T47D (cell line): ENCODE results near the gene LRRC1.
A peak's percentile ranks its signal among the peaks of the same experiment; 100 is the strongest.
"Not testable (repeated sequence)": the region's sequence is repeated elsewhere in the genome, so short reads cannot be mapped to it uniquely, and the experiment has no call there.

Experiments
- DNase-seq, 2 experiments: peaks; one replicate each; pipeline versions ENCODE4 v3.0.0 to v3.0.0-alpha.2; 2011 to 2012; ENCODE audit warnings: low read depth in 1 of 2, low spot score in 1 of 2
- JUND ChIP-seq: IDR thresholded peaks from 2 replicates; pipeline ENCODE4 v1.6.1; 2012; ENCODE audit warnings: low read depth
- in situ Hi-C: cut with HindIII; loops from 2 replicates; pipeline ENCODE4 v1.10.0; 2016; ENCODE audit warnings: low sequenced_read_pairs, low pct_unique_long_range_greater_than_20kb

The LRRC1 gene

DNA sequence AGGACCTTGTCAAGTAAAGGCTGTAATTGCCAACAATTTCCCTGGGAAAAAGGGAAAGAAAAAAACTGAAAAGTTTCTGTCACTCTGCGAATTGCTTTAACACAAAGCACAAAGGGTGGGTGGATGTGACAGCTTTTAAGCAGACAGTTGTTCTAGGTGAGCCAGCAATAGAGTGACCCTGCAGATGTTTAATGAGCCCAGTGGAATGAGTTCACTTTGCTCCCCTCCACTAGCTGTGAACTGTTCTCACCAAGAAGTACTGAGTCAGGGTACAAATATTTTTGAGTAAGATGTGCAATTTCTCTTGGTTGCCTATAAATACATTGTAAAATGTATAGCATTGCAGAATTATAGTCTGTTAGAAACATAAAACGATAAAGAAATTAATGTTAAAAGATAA lies 26.2 kb upstream of the LRRC1 start:
- in situ Hi-C loops = no loop called here
- no peak for DNase-seq
- TF ChIP-seq JUND = no peak

GRCh38 chr6:53770780-53771249 lies 24.0 kb upstream of the LRRC1 start:
- TF ChIP-seq JUND = no peak
- DNase-seq = no peak
- in situ Hi-C loops = no loop called here

DNA sequence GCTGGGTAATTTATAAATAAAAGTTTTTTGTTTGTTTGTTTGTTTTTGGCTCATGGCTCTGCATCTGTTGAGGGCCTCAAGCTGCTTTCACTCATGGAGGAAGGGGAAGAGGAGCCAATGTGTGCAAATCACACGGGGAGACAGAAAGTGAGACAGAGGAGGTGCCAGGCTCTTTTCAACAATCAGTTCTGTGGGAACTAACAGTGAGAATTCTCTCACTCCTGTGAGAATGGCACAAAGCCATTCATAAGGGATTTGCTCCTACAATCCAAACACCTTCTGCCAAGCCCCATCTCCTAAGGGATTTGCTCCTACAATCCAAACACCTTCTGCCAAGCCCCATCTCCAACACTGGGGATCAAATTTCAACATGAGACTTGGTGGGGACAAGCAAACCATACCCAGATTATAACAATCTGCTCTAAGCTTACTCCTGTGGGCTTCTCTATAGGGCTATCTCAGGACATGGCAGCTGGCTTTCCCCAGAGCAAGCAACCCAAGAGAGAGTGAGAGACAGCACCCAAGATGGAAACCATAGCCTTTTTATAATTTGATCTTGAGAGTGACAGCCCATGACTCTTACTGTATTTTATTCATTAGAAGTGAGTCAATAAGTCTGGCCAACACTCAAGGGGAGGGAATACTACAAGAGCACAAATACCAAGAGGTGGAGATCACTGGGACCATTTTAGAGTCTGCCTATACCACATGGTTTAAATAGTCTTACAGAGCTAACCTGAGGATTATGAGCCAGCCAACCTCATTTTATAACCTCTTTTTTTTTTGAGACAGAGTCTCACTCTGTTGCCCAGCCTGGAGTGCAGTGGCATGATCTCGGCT lies 22.8 kb upstream of the LRRC1 start:
- in situ Hi-C loops = no loop called here
- no peak for DNase-seq
- no peak for TF ChIP-seq JUND

DNA sequence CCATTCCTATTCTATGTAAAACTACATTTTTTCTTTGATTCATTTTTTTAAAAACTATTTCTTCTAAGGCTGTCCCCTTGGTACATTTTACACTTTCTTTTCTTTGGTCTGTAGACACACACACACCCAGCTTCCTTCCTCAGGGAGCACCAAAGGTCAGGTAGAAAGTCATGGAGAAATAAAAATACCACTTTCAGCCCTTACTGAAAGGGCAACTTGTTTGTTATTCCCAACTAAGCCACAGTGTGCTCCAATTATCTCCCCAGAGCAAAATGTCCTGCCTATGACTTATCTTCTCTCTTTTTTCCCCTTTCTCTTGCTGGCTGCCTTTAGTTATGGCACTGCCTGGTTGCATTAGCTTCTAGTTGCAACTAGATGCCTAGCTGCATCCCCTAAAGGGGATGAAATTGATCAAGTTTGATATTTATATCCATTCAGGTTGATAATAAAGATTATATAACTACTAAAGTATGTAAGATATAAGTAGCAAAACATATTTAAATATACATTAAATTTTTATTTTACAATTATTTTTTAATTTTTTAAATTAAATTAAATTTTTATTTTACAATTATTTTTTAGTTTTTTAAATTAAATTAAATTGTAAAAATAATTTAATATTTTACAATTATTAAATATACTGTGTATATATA lies 21.6 kb upstream of the LRRC1 start:
- in situ Hi-C loops = no loop called here
- no peak for TF ChIP-seq JUND

GRCh38 chr6:53776152-53776551 lies 18.7 kb upstream of the LRRC1 start:
- DNase-seq, in situ Hi-C loops: not testable (repeated sequence)

More for the DNA sequence above, 21.6 kb upstream of the LRRC1 start:
- no peak for DNase-seq

DNA sequence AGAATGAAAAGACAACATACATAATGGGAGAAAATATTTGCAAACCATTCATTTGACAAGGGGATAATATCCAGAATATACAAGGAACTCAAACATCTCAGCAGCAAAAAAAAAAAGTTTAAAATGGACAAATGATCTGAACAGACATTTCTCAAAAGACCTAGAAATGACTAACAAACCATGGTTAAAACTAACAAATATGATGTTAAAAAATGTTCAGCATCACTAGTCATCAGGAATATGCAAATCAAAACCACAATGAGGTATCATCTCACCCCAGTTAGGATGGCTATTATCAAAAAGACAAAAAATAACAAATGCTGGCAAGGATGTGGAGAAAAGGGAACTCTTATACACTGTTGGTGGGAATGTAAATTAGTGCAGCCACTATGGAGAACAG lies 9.8 kb upstream of the LRRC1 start:
- DNase-seq, in situ Hi-C loops: not testable (repeated sequence)

DNA sequence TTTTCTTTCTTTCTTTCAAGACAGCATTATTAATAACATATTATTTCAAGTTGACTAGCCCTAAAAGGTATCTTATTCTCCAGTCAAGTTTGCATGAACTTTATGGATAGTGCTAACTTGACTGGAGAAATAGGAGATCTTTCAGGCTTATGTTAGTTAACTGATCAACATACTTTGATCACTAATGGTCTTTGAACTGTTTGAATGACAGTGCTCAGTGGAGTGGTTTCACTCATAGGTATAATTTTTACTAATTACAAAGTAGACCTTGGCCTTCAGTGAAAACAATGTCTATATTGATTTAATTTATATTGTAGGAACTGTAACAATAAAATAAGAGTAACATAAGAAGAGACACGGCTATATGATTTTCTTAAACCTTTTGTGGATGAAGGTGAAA lies 8.0 kb upstream of the LRRC1 start:
- in situ Hi-C loops = no loop called here
- no peak for DNase-seq
- no peak for TF ChIP-seq JUND

DNA sequence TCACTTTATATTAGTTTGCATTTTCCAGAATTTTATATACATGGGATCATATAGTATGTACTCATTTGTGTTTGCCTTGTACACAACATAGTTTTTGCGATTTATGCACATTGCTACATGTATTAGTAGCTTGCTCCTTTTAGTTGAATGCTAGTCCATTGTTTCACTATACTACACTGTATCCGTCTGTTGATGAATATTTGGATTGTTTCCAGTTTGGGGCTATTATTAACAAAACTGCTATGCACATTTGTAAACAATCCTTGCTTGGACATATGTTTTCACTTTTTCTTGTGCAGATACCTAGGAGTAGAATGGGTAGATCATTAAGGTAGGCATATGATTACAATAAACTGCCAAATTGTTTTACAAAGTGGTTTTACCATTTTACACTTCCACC lies 3.9 kb upstream of the LRRC1 start:
- TF ChIP-seq JUND = no peak
- in situ Hi-C loops = no loop called here

DNA sequence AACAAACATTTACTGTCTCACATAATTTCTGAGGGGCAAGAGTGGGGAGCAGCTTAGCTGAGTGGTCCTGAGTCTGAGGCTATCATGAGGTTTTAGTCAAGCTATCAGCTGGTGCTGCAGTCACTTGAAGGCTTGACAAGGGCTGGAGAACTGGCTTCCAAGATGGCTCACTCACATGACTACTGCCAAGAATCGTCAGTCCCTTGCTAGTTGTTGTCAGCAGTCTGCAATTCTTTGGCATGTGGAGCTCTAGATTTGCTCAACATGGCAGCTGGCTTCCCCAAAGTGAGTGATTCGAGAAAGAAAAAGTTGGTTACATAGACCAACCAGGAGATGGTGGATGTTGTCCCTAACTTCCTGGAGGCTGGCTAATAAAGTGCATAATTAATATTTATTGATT lies 2.8 kb upstream of the LRRC1 start:
- in situ Hi-C loops = no loop called here
- no peak for TF ChIP-seq JUND
- DNase-seq = no peak

More for the DNA sequence above, 3.9 kb upstream of the LRRC1 start:
- no peak for DNase-seq

DNA sequence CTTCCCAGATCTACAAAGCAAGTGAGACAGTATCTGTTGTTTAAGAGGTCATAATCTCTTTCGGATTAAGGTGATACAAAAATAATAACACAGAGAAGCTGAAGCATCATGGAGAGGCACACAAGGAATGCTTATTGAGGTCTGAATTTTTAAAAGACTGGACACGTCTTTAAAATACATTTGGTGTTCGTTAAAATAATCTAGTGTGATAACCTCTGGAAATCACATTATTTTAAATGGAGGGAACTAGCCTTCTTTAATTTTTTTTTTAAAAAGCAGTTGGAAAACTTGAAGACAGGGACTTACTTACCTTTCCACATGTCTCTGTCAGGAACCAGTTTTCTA lies 1.9 kb upstream of the LRRC1 start:
- in situ Hi-C loops = no loop called here
- TF ChIP-seq JUND = no peak

DNA sequence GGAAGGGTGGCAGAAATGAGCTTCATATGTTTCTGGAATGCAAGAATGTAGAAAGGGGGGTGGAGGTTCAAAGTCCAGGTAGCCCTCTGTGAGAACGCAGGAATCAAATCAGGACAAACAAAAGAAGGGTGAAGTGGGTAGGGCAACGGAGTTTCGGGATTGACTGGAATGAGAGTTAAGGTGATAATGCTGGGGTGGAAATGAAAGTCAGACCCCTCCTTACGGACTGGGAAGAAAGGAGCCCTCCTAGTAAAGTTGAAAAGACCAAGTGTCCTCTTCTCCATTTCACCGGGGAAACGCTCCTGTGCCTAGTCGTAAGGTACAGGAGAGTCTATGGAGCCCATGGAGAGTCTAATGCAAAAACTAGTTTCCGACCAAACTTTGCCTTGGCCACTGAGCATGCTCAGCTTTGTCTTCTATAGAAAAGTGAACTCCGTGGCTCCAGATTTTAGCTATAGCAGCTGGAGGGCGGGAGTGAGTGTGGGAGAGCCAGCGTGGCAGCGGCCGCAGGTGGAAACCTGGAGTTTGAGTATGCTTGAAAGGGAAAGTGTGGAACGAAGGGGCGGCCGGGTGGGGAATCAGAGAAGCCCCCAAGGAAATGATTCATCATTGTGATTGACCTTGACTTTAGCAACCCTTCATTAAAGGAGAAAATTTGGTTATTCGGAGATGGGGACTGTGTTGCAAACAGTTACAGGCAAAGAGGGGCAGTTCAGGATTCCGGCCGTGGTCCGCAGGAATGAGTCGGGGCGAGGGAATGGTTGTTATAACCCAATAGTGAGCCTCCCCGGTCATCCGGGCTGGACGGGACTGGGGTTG lies 1.3 kb upstream of the LRRC1 start:
- in situ Hi-C loops = no loop called here
- peak; percentile 56 to 91 for DNase-seq
- peak; percentile 62 for TF ChIP-seq JUND

More for the DNA sequence above, 1.9 kb upstream of the LRRC1 start:
- DNase-seq = no peak

DNA sequence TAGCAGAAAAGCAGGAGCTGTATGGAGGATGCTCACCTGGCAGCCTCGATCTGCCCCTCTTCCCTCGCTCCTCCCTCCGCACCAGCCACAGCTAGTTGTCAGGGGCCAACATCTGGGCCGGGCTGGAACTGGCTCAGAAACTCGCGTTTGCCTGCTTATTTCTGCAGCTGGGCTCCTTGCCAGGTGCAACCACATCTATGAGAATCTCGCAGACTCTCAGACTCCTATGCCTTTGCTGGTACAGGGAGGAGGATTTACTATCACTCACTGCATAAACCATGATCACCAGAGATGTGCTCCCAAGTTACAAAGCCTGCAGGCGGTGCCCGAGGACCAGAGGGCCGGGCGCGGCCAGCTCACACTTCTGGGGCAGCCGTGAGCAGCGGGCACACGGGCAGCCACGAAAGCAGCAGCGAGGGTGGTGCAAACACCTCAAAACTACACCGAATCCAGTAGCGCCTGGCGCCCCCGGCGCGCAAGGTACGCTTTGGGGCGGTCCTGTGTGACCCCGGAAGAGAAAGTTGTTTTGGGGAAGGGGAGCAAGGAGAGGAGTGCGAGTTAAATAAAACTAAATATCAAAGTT lies 577 bp upstream of the LRRC1 start:
- in situ Hi-C loops = no loop called here
- DNase-seq = peak in 1 of 2 experiments; percentile 78
- TF ChIP-seq JUND = no peak
